ENCODE measurements around the gene SLC5A9. TPM values are rescaled to one million over a fixed set of nuclear protein-coding genes. Genes with fewer than 3 reads are reported as not detected.
"Not testable (repeated sequence)": the region's sequence is repeated elsewhere in the genome, so short reads cannot be mapped to it uniquely, and the experiment has no call there.

Gene SLC5A9
- total RNA-seq, 1 donor from 2014 or later: not detected

DNA sequence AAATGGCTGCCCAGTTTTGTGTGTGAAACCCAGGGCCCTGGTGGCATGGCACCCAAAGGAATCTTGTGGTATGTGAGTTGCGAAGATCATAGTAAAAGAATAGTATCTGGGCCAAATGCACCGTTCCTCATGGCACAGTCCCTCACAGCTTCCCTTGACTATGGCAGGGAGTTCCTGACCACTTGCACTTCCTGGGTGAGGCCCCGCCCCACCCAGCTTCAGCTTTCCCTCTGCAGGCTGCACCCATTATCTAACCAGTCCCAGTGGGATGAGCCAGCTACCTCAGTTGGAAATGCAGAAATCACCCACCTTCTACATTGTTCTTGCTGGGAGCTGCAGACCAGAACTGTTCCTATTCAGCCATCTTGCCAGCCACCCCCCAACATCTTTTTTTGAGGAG is 63.0 kb downstream of the SLC5A9 start:
- Mint-ChIP-seq H3K9me3 (peaks cover 3% of the 10 kb centered on the region), H3K36me3 (ENCODE audit: low read depth) (no peaks in the 10 kb centered on the region), H3K4me3 (no peak overlapping the region), H3K4me1 (no peaks in the 10 kb centered on the region), H3K27me3 (peaks cover under 1% of the 10 kb centered on the region), H3K27ac (no peak overlapping the region)
- no peak for ATAC-seq (ENCODE audit: low read depth)
- intact Hi-C loops (cut with micrococcal nuclease): no loop called here
- ChIA-PET CTCF (no interaction called here), POLR2A (no interaction called here)
- TF ChIP-seq, protein P1, sequence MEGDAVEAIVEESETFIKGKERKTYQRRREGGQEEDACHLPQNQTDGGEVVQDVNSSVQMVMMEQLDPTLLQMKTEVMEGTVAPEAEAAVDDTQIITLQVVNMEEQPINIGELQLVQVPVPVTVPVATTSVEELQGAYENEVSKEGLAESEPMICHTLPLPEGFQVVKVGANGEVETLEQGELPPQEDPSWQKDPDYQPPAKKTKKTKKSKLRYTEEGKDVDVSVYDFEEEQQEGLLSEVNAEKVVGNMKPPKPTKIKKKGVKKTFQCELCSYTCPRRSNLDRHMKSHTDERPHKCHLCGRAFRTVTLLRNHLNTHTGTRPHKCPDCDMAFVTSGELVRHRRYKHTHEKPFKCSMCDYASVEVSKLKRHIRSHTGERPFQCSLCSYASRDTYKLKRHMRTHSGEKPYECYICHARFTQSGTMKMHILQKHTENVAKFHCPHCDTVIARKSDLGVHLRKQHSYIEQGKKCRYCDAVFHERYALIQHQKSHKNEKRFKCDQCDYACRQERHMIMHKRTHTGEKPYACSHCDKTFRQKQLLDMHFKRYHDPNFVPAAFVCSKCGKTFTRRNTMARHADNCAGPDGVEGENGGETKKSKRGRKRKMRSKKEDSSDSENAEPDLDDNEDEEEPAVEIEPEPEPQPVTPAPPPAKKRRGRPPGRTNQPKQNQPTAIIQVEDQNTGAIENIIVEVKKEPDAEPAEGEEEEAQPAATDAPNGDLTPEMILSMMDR (IDR thresholded peaks at IDR 0.05): no peak
- no peak for DNase-seq

DNA sequence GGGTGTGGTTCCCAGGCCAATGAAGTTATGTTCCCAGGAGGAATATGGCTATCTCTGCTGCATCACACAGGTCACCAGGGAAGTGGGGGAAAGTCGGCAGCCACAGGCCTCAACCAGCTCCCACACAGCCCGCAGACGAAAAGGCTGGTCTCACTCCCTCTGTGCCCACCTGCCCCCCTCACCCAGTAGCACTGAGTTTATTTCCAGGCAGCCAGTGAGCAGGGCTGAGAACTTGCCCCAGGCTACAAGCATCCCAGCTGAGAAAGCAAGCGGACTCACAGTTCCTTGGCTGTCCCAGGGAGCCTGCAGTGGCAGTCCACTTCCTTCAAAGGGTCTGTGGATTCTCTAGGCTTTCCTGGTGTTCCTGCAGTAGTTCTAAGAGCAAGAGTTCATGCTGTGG is 68.9 kb downstream of the SLC5A9 start:
- POLR2A ChIA-PET: no interaction called here
- intact Hi-C loops (cut with micrococcal nuclease): no loop called here
- H3K27me3 Mint-ChIP-seq: no peaks in the 10 kb centered on the region

DNA sequence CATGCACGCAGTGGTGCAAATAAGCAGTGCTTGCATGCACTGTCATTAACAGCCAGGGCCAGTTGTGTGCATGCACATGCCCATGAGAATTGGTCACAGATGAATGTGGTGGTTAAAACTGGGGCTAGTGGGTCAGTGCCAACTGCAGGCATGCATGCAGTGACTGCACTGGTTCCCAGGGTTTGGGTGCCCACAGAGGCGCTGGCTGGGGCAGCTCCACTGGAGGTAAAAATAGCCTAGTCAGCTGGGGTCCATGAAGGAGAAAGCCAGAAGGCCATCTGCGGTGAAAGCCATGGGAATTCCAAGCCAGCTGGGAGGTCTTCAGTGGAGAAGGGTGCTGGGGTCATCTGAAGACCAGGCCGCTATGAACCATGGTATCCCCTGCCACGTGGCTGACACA is 70.2 kb downstream of the SLC5A9 start:
- H3K27me3 Mint-ChIP-seq: no peaks in the 10 kb centered on the region
- H3K27ac Mint-ChIP-seq: no peak overlapping the region
- H3K36me3 Mint-ChIP-seq (ENCODE audit: low read depth): no peaks in the 10 kb centered on the region
- intact Hi-C loops (cut with micrococcal nuclease): no loop called here
- ATAC-seq (ENCODE audit: low read depth) (no peak), DNase-seq (no peak)
- ChIA-PET CTCF (no interaction called here), POLR2A (no interaction called here)
- TF ChIP-seq, protein P1 (IDR thresholded peaks at IDR 0.05): no peak
- H3K4me3 Mint-ChIP-seq: no peak overlapping the region
- no peaks in the 10 kb centered on the region for H3K9me3 Mint-ChIP-seq
- H3K4me1 Mint-ChIP-seq: no peaks in the 10 kb centered on the region

More for the DNA sequence above, 68.9 kb downstream of the SLC5A9 start:
- DNase-seq: no peak
- no peaks in the 10 kb centered on the region for H3K4me1 Mint-ChIP-seq
- no peaks in the 10 kb centered on the region for H3K9me3 Mint-ChIP-seq
- no peaks in the 10 kb centered on the region for H3K36me3 Mint-ChIP-seq (ENCODE audit: low read depth)
- TF ChIP-seq, protein P1 (IDR thresholded peaks at IDR 0.05): no peak
- ATAC-seq (ENCODE audit: low read depth): no peak
- CTCF ChIA-PET: no interaction called here
- no peak overlapping the region for H3K4me3 Mint-ChIP-seq
- no peak overlapping the region for H3K27ac Mint-ChIP-seq

DNA sequence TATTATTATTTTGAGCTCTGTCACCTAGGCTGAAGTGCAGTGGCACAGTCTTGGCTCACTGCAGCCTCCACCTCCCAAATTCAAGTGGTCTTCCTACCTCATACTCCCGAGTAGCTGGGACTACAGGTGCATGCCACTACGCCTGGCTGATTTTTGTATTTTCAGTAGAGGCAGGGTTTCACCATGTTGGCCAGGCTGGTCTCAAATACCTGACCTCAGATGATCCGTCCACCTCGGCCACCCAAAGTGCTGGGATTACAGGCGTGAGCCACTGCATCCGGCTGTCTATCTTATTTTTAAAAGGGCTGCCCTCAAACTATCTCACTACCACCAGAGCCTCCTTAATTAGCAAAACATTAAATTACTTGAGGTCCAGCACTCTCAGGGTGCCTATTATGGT is 71.6 kb downstream of the SLC5A9 start:
- H3K4me3 Mint-ChIP-seq; ATAC-seq (ENCODE audit: low read depth); H3K27ac Mint-ChIP-seq; POLR2A ChIA-PET; intact Hi-C loops (cut with micrococcal nuclease); H3K27me3 Mint-ChIP-seq; H3K36me3 Mint-ChIP-seq (ENCODE audit: low read depth); H3K9me3 Mint-ChIP-seq; CTCF ChIA-PET; DNase-seq; H3K4me1 Mint-ChIP-seq: not testable (repeated sequence)

DNA sequence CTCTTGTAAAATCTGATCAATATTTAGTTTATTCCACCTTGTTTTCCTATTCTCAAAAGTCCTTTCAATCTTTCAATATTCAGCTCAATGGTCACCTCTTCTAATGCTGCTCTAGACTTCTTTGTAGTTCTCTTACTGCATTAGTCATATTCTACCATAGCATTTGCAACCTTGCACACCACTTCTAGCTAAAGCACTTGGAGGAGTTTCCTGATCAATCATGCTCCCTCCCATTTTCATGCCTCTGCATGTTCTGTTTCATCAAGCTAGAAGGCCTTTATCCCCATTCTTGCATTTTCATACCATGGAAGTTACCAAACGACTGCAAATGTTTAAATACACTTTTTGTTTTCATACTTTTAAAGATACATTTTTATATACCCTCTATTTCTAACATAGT is 72.1 kb downstream of the SLC5A9 start:
- TF ChIP-seq, protein P1 (IDR thresholded peaks at IDR 0.05): no peak
- no peak for DNase-seq
- H3K27me3 Mint-ChIP-seq: no peaks in the 10 kb centered on the region
- H3K36me3 Mint-ChIP-seq (ENCODE audit: low read depth): no peaks in the 10 kb centered on the region
- POLR2A ChIA-PET: no interaction called here
- no peak for ATAC-seq (ENCODE audit: low read depth)
- no peaks in the 10 kb centered on the region for H3K9me3 Mint-ChIP-seq
- intact Hi-C loops (cut with micrococcal nuclease): no loop called here
- no peak overlapping the region for H3K4me3 Mint-ChIP-seq
- no peaks in the 10 kb centered on the region for H3K4me1 Mint-ChIP-seq
- CTCF ChIA-PET: no interaction called here
- H3K27ac Mint-ChIP-seq: no peak overlapping the region

Other genes with a start within 250 kb of the SLC5A9 start
- gene TRABD2B, start 225.3 kb upstream of the SLC5A9 start, total RNA-seq: not detected in 2 replicates
- gene SPATA6, start 249.5 kb downstream of the SLC5A9 start, total RNA-seq: 4.2 and 4.8 TPM in 2 replicates